VCaP (cell line): Measurements from ENCODE around the gene BBLN.

Source experiments
- H3K27ac ChIP-seq: fragments of 450-650 bp; 2 replicates; pipeline ENCODE4 v1.5.1; 2017
- CTCF ChIP-seq: fragments of 450-650 bp; conservative IDR thresholded peaks from 2 replicates; pipeline ENCODE4 v1.5.1; 2017; ENCODE audit warnings: mild to moderate bottlenecking, moderate library complexity

BBLN gene

DNA sequence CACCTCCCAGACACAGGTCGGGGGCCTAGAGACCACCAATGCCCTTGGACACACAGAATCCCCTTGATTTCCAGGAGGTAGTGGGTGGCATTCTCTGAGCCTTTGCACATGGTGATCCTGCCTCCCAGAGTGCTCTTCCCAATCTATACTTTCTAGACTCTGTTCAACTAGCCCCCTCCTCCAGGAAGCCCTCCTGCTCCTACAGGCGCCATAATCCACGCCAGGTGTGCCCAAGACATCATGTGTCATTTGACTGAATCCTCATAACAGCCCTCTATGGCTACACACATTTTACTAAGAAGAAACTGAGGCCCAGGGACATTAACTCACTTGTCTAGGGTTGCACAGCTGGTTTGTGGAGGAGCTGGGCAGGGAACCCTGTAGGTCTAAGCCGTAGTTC, 7.1 kb downstream of the BBLN start:
- H3K27ac ChIP-seq, result no peak overlapping the region
- TF ChIP-seq CTCF, result no peak

DNA sequence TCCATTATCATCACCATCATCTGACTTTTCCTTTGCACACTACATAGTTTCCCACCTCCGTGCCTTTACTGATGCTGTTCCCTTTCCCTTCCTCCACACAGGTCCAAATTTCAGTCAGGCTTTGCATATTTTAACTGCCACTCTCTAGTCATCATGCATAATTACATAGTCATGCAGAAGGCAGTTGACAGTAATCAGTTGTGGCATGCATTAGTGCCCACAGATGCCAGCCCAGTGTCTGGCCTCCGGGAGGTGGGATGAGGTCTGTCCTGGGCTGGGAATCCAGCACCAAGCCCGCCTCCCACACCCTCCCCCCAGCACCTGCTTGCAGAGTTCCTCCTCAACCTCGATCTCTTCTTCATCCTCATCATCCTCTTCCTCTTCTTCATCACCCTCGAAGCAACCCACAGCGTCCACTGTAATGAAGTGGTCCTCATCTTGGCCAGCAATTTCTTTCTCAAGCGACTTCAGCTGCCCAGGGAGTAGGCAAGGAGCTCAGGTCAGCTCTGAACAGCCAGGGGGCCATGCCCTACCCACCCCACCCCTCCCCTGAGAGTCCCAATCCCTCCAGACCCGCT, 8.8 kb downstream of the BBLN start:
- no peak overlapping the region for H3K27ac ChIP-seq
- TF ChIP-seq CTCF, result no peak

- TF ChIP-seq CTCF, result no peak
- no peak overlapping the region for H3K27ac ChIP-seq
Observed at GRCh38 chr9:128169492-128169891, 9.4 kb downstream of the BBLN start.

GRCh38 chr9:128169925-128170324, 9.9 kb downstream of the BBLN start:
- TF ChIP-seq CTCF, result no peak
- no peak overlapping the region for H3K27ac ChIP-seq

- TF ChIP-seq CTCF, result no peak
- no peak overlapping the region for H3K27ac ChIP-seq
Observed at GRCh38 chr9:128174062-128174461, 14.0 kb downstream of the BBLN start.

DNA sequence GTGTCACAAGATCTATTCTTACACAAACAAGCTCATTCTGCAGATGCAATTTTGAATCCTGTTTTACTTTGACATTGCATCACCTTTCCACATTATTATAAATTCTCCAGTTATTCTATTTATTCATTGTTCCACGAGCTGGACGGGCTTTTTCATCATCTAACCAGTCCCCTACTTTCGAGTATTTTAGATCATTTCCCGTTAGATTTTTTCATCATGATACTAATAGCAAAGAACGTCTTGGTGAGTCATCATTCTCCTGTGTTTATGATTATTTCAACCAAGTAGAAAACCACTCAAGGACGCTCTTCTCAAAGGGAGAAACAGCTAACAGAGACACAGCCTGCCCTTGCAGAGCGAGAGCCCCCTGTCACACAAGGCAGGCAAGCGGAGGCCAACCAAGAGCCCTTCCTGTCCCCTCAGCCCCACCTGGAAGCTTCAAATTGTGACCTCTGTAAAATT, 15.1 kb downstream of the BBLN start:
- TF ChIP-seq CTCF, result no peak
- no peak overlapping the region for H3K27ac ChIP-seq

- no peak overlapping the region for H3K27ac ChIP-seq
- no peak for TF ChIP-seq CTCF
Observed at GRCh38 chr9:128175726-128176125, 15.7 kb downstream of the BBLN start.
